Astrocyte of the spinal cord (primary cell): Measurements from ENCODE around the gene TWSG1.
"Not testable (repeated sequence)": the region's sequence is repeated elsewhere in the genome, so short reads cannot be mapped to it uniquely, and the experiment has no call there.

Experiments
- DNase-seq: peaks from one replicate; pipeline ENCODE4 v3.0.0; 2011; ENCODE audit warnings: low read depth, low spot score
- H3K4me3 ChIP-seq: 2 replicates; pipeline ENCODE4 v1.5.1; 2011; ENCODE audit warnings: low read depth, mild to moderate bottlenecking, low read length, moderate library complexity
- in situ Hi-C: cut with HindIII; loops from 2 replicates; pipeline ENCODE4 v1.10.0; 2017; ENCODE audit warnings: low sequenced_read_pairs
- TF ChIP-seq, protein P1 (sequence below): IDR thresholded peaks from 2 replicates; pipeline ENCODE4 v1.5.1; 2012; ENCODE audit warnings: low read depth, mild to moderate bottlenecking, low read length, inconsistent platforms

Gene TWSG1

DNA sequence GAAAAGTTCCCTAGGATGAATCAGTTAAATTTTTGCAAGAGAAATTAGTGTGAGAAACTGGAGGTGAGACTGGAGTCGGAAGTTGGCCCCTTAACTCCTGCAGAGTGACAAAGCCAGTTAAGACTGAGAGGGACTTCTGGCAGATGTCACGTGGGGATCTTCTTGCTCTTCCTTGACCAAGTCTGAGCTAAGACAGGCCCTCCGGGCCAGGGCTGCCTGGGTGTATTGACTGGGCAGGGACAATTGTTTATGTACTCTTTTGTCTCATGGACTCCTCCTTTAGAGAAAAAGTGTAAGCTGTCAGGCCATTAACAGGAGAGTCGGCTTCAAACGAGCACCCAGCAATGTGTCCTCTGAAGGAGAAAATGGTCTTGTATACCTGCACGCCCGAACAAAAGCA is 92.2 kb downstream of the TWSG1 start:
- no peak for DNase-seq
- TF ChIP-seq, protein P1, sequence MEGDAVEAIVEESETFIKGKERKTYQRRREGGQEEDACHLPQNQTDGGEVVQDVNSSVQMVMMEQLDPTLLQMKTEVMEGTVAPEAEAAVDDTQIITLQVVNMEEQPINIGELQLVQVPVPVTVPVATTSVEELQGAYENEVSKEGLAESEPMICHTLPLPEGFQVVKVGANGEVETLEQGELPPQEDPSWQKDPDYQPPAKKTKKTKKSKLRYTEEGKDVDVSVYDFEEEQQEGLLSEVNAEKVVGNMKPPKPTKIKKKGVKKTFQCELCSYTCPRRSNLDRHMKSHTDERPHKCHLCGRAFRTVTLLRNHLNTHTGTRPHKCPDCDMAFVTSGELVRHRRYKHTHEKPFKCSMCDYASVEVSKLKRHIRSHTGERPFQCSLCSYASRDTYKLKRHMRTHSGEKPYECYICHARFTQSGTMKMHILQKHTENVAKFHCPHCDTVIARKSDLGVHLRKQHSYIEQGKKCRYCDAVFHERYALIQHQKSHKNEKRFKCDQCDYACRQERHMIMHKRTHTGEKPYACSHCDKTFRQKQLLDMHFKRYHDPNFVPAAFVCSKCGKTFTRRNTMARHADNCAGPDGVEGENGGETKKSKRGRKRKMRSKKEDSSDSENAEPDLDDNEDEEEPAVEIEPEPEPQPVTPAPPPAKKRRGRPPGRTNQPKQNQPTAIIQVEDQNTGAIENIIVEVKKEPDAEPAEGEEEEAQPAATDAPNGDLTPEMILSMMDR: no peak
- in situ Hi-C loops: no loop called here
- H3K4me3 ChIP-seq: no peak overlapping the region

DNA sequence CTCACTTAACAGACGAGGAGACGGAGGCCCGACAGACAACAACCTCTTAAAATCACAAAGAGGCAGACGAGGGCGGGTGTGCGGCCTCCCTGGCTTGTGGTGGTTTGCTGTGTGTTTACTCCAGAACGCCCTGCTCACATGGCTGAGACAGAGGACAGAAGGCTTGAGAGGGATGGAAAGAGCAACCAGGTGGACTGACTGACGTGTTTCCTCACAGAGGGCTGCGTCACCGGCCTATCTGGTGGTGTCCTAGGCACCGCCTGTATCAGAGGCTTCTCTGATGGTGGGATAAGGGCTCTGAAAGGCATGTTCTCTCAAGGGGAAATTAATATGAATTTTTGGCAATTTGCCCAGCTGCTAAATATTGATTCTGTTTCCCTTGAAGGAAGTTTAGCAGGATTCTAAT is 93.7 kb downstream of the TWSG1 start:
- in situ Hi-C loops: no loop called here
- TF ChIP-seq, protein P1: no peak
- H3K4me3 ChIP-seq: no peak overlapping the region
- no peak for DNase-seq

DNA sequence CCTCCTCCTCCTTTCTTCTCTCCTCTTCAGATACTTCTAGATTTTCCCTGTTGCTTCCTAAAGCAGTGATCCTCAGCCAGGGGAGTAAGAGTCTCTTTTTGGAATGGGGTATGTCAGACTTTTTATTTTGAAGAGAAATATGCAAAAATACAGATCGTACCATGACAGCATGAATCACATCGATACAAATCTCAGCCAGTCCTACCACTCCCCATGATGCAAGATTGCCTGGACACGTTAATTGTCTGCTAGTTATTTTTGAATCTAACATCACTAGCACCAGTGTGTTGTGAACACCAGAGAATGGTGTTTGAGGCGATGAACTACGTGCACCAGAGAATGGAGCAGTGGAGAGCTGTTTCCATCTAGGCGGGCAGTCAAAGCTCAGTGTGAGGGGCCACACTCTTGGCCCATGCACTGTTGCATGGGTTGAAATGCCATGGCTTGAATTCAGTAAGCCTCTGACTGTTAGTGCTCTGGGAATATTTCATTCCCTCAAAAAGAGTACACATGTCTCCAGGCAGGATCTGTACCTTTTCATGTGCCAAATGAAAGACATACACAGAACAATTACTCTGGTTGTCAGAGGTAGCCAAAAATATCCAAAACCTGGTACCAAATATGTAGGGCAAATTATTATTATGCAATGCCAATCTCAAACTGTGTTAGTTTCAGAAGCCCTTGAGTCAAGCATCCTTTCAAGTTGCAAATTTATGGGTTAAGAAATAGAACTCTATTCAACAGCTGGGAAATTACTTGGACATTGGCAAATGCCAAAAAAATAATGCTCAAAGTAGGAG is 94.5 kb downstream of the TWSG1 start:
- TF ChIP-seq, protein P1: no peak
- DNase-seq: no peak
- in situ Hi-C loops: no loop called here
- H3K4me3 ChIP-seq: no peak overlapping the region

DNA sequence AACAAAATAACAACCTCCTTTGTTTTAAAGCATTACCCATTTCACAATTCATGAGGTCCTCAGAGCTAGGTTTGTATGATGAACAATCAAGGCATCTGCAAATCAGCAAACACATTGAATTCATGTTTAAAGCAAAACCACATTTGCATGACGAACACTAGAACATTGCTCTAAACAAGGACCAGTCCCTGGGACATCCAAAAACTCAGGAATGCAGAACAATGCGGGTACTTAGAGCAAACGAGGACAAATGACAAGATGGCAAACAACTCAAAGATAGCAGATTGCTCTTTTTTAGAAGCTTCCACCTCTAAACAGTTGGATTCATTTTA is 95.1 kb downstream of the TWSG1 start:
- H3K4me3 ChIP-seq: no peak overlapping the region
- DNase-seq: no peak
- in situ Hi-C loops: no loop called here
- TF ChIP-seq, protein P1: no peak

DNA sequence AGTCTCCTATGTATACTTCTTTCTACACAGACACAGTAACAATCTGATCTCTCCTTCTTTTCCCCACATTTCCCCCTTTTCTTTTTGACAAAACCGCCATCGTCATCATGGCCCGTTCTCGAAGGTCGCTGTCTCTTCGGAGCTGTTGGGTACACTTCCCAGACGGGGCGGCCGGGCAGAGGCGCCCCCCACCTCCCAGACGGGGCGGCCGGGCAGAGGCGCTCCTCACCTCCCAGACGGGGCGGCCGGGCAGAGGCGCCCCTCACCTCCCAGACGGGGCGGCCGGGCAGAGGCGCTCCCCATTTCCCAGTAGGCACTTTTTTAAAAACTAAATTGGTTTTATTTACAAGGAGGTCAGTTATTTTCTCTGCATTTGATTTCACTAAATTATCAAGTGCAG is 95.7 kb downstream of the TWSG1 start:
- in situ Hi-C loops, DNase-seq, H3K4me3 ChIP-seq: not testable (repeated sequence)

DNA sequence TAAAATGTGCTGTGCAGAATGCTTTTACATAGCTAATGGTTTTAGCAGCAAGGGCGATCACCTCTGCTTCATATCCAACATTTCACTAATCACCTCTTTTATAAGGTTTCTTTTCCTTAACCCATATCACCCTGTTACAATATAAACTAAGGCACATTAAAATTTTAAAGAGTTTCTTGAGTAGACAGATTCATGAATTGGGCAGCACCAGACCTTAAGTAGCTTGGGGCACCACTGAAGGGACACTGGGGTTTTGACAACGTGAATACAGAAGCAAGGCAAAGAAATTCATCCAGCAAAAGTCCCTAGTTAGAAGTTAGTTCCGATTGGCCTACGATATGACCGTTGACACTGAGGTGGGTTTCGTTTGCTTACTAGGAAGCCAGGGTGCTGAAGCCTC is 96.7 kb downstream of the TWSG1 start:
- DNase-seq: no peak
- in situ Hi-C loops: no loop called here
- TF ChIP-seq, protein P1: no peak
- H3K4me3 ChIP-seq: no peak overlapping the region

DNA sequence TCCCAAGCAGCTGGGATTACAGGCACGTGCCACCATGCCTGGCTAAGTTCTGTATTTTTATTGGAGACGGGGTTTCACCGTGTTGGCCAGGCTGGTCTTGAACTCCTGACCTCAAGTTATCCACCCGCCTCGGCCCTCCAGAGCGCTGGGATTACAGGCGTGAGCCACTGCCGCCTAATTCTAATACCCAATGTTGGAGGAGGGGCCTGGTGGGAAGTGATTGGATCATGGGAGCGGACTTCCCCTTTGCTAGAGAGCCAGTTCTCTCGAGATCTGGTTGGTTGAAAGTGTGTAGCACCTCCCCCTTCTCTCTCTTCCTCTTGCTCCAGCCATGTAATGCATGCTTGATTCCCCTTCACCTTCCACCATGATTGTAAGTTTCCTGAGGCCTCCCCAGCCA is 98.5 kb downstream of the TWSG1 start:
- in situ Hi-C loops, DNase-seq, H3K4me3 ChIP-seq: not testable (repeated sequence)

DNA sequence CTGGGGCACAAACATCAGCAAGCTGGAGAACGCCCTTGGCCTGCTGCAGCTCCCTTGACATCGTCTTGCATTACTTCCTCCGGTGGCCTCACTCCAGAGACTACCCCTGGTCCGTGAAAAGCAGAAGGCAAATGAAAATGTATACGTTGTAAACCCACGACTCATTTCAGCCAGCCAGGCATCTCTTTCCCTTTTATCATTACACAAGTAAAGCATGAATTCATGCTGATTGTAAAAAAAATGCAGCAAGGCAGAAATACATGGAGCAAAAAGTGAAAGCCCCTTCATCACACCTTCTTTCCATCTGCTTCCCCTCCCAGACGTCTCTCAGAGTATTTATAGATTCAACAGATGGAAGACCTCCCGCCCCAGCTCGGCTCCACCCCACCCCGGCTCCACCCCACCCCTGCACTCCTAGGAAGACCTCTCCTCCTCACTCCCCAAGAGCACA is 99.1 kb downstream of the TWSG1 start:
- in situ Hi-C loops: no loop called here
- DNase-seq: no peak
- TF ChIP-seq, protein P1: no peak
- no peak overlapping the region for H3K4me3 ChIP-seq
